ENCODE measurements around the gene RUNX2. TPM values are rescaled to one million over a fixed set of nuclear protein-coding genes. Genes with fewer than 3 reads are reported as not detected.

RUNX2 gene
- total RNA-seq, 2 experiments from 2014 or later: 33.4 to 34.9 TPM

DNA sequence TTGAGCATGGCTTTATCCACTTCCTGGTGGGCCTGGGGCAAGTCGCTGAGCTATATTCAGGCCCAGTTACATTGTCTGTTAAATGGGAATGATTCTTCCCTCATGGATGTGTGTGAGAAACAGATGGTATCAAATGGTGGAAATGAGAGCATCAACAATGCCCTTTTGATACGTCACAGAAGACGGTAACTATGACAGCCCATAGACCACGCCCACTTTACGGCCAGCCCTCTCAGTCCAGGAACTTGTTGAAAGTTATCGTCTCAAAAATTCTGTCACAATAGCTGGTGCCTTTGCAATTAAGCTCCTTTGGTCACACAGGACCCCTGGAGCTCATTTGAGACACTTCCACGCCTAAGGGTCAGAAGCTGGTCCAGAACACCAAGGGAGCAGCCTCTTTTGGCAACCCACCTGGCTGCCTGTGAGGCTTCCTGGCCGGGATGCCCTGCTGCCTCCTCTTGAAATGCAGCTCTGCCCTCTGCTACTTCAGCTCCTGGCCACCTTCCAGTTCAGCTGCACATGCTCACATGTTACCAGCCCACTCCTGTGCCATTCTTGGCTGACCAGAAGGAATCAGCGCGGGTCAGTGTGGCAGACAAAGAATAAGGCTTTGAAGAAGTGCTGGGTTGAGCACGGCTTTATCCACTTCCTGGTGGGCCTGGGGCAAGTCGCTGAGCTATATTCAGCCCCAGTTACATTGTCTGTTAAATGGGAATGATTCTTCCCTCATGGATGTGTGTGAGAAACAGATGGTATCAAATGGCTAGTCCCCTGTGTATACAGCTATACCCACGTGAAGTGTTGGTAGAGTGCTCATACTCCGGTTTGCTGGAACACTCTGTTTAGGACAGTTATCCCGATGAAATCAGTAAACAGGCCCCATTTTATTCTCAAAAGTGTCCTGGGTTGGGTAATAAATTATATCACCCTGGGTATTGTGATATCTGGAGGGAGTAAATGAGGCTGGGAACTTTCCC, 248.8 kb downstream of the RUNX2 start:
- H3K27ac Mint-ChIP-seq: no peak overlapping the region
- H3K27me3 Mint-ChIP-seq: no peaks in the 10 kb centered on the region
- intact Hi-C loops (cut with micrococcal nuclease): no loop called here
- DNase-seq: no peak
- H3K4me3 Mint-ChIP-seq: no peak overlapping the region
- CTCF ChIA-PET: no interaction called here
- peaks cover 5% of the 10 kb centered on the region for H3K9me3 Mint-ChIP-seq
- peaks cover 1% of the 10 kb centered on the region for H3K36me3 Mint-ChIP-seq
- POLR2A ChIA-PET: no interaction called here
- H3K4me1 Mint-ChIP-seq (ENCODE audit: low read depth): peaks cover 11% of the 10 kb centered on the region

- H3K4me3 Mint-ChIP-seq: no peak overlapping the region
- CTCF ChIA-PET: no interaction called here
- H3K27me3 Mint-ChIP-seq: no peaks in the 10 kb centered on the region
- H3K27ac Mint-ChIP-seq: no peak overlapping the region
- H3K36me3 Mint-ChIP-seq: peaks cover 2% of the 10 kb centered on the region
- peaks cover 6% of the 10 kb centered on the region for H3K9me3 Mint-ChIP-seq
- intact Hi-C loops (cut with micrococcal nuclease): no loop called here
- POLR2A ChIA-PET: no interaction called here
- peaks cover 4% of the 10 kb centered on the region for H3K4me1 Mint-ChIP-seq (ENCODE audit: low read depth)
- no peak for DNase-seq
Observed at GRCh38 chr6:45577836-45578504, 249.8 kb downstream of the RUNX2 start.

GRCh38 chr6:45584127-45584526, 256.0 kb downstream of the RUNX2 start:
- ChIA-PET CTCF (interaction anchor here (1.2 to 2.4 kb wide), 3 partner anchors 12 to 130 kb away, joined by 3 to 10 read pairs (median 3); no protein-coding TSS in a partner anchor), POLR2A (interaction anchor here (0.8 to 1.2 kb wide), 4 partner anchors 15 to 217 kb away, joined by 3 to 4 read pairs (median 3); no protein-coding TSS in a partner anchor)
- Mint-ChIP-seq H3K27ac (peak overlapping the region; percentile 73), H3K4me3 (no peak overlapping the region), H3K9me3 (peaks cover 6% of the 10 kb centered on the region), H3K36me3 (peaks cover 2% of the 10 kb centered on the region), H3K27me3 (no peaks in the 10 kb centered on the region), H3K4me1 (ENCODE audit: low read depth) (peaks cover 52% of the 10 kb centered on the region)
- DNase-seq: peak; percentile 66
- intact Hi-C loops (cut with micrococcal nuclease): loop anchor here (1.0 kb wide), 1 partner anchor 25 kb away; no protein-coding TSS in a partner anchor

GRCh38 chr6:45586216-45587171, 258.4 kb downstream of the RUNX2 start:
- H3K4me3 Mint-ChIP-seq: peak overlapping the region; percentile 5
- intact Hi-C loops (cut with micrococcal nuclease): loop anchor here (1.0 to 2.0 kb wide), 5 partner anchors 9 to 336 kb away; no protein-coding TSS in a partner anchor
- H3K9me3 Mint-ChIP-seq: peaks cover 5% of the 10 kb centered on the region
- ChIA-PET POLR2A (interaction anchor here (0.9 to 2.8 kb wide), 3 partner anchors 32 to 236 kb away, joined by 3 to 6 read pairs (median 6); no protein-coding TSS in a partner anchor), CTCF (interaction anchor here (0.8 to 1.1 kb wide), 4 partner anchors 40 to 1111 kb away, joined by 3 to 5 read pairs (median 3); no protein-coding TSS in a partner anchor)
- peaks cover 74% of the 10 kb centered on the region for H3K4me1 Mint-ChIP-seq (ENCODE audit: low read depth)
- DNase-seq: peak; percentile 69
- peaks cover 2% of the 10 kb centered on the region for H3K36me3 Mint-ChIP-seq
- peak overlapping the region; percentile 74 for H3K27ac Mint-ChIP-seq
- no peaks in the 10 kb centered on the region for H3K27me3 Mint-ChIP-seq

GRCh38 chr6:45587229-45588060, 259.3 kb downstream of the RUNX2 start:
- peak; percentile 52 for DNase-seq
- intact Hi-C loops (cut with micrococcal nuclease): loop anchor here (1.0 to 2.0 kb wide), 4 partner anchors 8 to 335 kb away; no protein-coding TSS in a partner anchor
- Mint-ChIP-seq H3K4me3 (no peak overlapping the region), H3K4me1 (ENCODE audit: low read depth) (peaks cover 84% of the 10 kb centered on the region), H3K9me3 (no peaks in the 10 kb centered on the region), H3K27me3 (no peaks in the 10 kb centered on the region), H3K36me3 (no peaks in the 10 kb centered on the region), H3K27ac (peak overlapping the region; percentile 65)
- CTCF ChIA-PET: interaction anchor here (0.8 to 1.5 kb wide), 3 partner anchors 167 to 1112 kb away, joined by 3 to 5 read pairs (median 5); no protein-coding TSS in a partner anchor
- POLR2A ChIA-PET: interaction anchor here (0.9 to 2.8 kb wide), 4 partner anchors 33 to 235 kb away, joined by 3 to 6 read pairs (median 4); partner anchors contain the start of gene SUPT3H

DNA sequence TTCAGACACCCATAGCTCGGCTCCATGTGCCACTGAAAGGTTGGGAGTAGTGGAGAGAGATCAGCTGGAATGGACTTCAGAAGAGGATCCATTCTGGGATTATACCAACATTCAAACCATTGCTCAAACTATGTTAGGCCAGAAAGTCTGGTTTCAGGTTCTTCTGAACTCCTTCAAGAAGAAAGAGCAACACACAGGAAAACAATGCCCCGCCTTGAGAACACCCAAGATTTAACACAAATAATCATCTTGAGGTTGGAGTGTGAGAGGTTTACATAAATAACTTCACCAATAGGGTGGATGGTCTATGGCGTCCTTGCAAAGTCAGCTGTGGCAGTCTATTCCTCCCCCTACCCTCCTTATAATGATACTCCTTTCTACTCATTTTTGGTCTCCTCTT, 261.2 kb downstream of the RUNX2 start:
- Mint-ChIP-seq H3K36me3 (no peaks in the 10 kb centered on the region), H3K4me1 (ENCODE audit: low read depth) (peaks cover 94% of the 10 kb centered on the region), H3K9me3 (no peaks in the 10 kb centered on the region), H3K27me3 (no peaks in the 10 kb centered on the region), H3K27ac (peak overlapping the region; percentile 30), H3K4me3 (no peak overlapping the region)
- CTCF ChIA-PET: interaction anchor here (0.6 to 0.8 kb wide), 2 partner anchors 309 to 1113 kb away, joined by 3 read pairs; no protein-coding TSS in a partner anchor
- POLR2A ChIA-PET: interaction anchor here (0.7 to 0.8 kb wide), 2 partner anchors 29 to 147 kb away, joined by 3 read pairs; no protein-coding TSS in a partner anchor
- DNase-seq: no peak
- intact Hi-C loops (cut with micrococcal nuclease): no loop called here

DNA sequence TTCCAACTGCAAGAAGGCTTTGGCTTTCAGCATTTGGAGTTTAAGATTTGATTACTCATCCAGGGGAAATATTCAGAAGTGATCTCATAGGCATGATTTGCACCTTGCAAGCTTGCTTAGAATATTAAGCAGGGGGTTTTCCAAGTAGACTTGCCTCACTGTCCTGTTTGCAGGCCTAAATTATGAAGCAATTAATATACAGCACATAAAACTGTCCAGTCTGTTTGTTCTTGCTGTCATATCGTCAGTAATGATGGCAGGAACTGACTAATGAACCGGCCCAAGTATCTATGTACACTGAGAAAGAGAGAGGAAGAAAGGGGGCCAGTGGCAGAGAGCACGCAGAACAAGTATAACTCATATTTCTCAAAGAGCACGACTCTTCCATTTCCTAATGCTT, 262.1 kb downstream of the RUNX2 start:
- H3K27ac Mint-ChIP-seq: peak overlapping the region; percentile 53
- intact Hi-C loops (cut with micrococcal nuclease): loop anchor here (2.0 to 10.0 kb wide), 3 partner anchors 35 to 425 kb away; no protein-coding TSS in a partner anchor
- H3K4me3 Mint-ChIP-seq: no peak overlapping the region
- ChIA-PET POLR2A (no interaction called here), CTCF (interaction anchor here (1.8 kb wide), 1 partner anchor 332 kb away, joined by 4 read pairs; no protein-coding TSS in a partner anchor)
- no peaks in the 10 kb centered on the region for H3K9me3 Mint-ChIP-seq
- no peaks in the 10 kb centered on the region for H3K27me3 Mint-ChIP-seq
- DNase-seq: no peak
- H3K36me3 Mint-ChIP-seq: no peaks in the 10 kb centered on the region
- peaks cover 94% of the 10 kb centered on the region for H3K4me1 Mint-ChIP-seq (ENCODE audit: low read depth)

DNA sequence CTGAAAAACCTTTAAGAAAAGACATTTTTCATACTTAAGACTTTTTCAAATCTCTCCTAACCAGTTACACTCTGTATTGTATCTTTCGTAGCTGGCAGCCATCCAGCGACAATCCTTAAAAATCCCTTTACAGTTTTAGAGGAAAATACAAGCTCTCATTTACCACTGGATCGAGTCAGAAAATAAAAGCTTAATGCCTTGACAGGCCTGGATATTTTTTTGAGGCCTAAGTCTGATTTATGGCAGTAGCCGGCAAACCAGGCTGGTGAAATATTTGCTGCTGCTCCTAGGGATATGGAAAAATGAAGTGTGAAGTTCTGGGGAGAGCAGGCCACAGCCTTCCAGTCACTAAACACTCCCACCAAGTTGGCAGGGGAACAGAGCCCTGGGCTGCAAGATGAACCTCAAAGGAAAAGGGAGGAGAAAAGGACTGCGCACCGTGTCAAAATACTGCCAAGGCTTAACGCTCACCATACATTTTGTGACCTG, 262.6 kb downstream of the RUNX2 start:
- H3K27me3 Mint-ChIP-seq: no peaks in the 10 kb centered on the region
- DNase-seq: no peak
- peak overlapping the region; percentile 53 for H3K27ac Mint-ChIP-seq
- POLR2A ChIA-PET: no interaction called here
- CTCF ChIA-PET: interaction anchor here (1.8 kb wide), 1 partner anchor 332 kb away, joined by 4 read pairs; no protein-coding TSS in a partner anchor
- H3K4me1 Mint-ChIP-seq (ENCODE audit: low read depth): peaks cover 94% of the 10 kb centered on the region
- no peak overlapping the region for H3K4me3 Mint-ChIP-seq
- peaks cover 2% of the 10 kb centered on the region for H3K36me3 Mint-ChIP-seq
- intact Hi-C loops (cut with micrococcal nuclease): loop anchor here (1.0 to 10.0 kb wide), 4 partner anchors 34 to 426 kb away; no protein-coding TSS in a partner anchor
- H3K9me3 Mint-ChIP-seq: no peaks in the 10 kb centered on the region

GRCh38 chr6:45591306-45591705, 263.2 kb downstream of the RUNX2 start:
- no peak for DNase-seq
- POLR2A ChIA-PET: no interaction called here
- intact Hi-C loops (cut with micrococcal nuclease): loop anchor here (1.0 to 10.0 kb wide), 4 partner anchors 33 to 427 kb away; no protein-coding TSS in a partner anchor
- CTCF ChIA-PET: interaction anchor here (0.9 to 1.8 kb wide), 2 partner anchors 123 to 331 kb away, joined by 3 to 4 read pairs; no protein-coding TSS in a partner anchor
- peaks cover 2% of the 10 kb centered on the region for H3K36me3 Mint-ChIP-seq
- H3K4me1 Mint-ChIP-seq (ENCODE audit: low read depth): peaks cover 92% of the 10 kb centered on the region
- H3K27ac Mint-ChIP-seq: peak overlapping the region; percentile 53
- H3K4me3 Mint-ChIP-seq: no peak overlapping the region
- no peaks in the 10 kb centered on the region for H3K27me3 Mint-ChIP-seq
- no peaks in the 10 kb centered on the region for H3K9me3 Mint-ChIP-seq

- Mint-ChIP-seq H3K4me1 (ENCODE audit: low read depth) (peaks cover 89% of the 10 kb centered on the region), H3K27ac (peak overlapping the region; percentile 38), H3K4me3 (no peak overlapping the region), H3K27me3 (no peaks in the 10 kb centered on the region), H3K9me3 (no peaks in the 10 kb centered on the region), H3K36me3 (peaks cover 2% of the 10 kb centered on the region)
- CTCF ChIA-PET: interaction anchor here (0.9 to 1.8 kb wide), 2 partner anchors 123 to 331 kb away, joined by 3 to 4 read pairs; no protein-coding TSS in a partner anchor
- intact Hi-C loops (cut with micrococcal nuclease): loop anchor here (1.0 to 10.0 kb wide), 4 partner anchors 33 to 427 kb away; no protein-coding TSS in a partner anchor
- POLR2A ChIA-PET: no interaction called here
- no peak for DNase-seq
Observed at GRCh38 chr6:45591890-45592289, 263.8 kb downstream of the RUNX2 start.
